Suprapubic skin (tissue), 4 donors: ENCODE data around the gene CHAT. TPM values are rescaled to one million over a fixed set of nuclear protein-coding genes. Genes with fewer than 3 reads are reported as not detected.

ENCODE experiments used
- DNase-seq, 2 donors: peaks; one replicate each; pipeline ENCODE4 v3.0.0-alpha.2; 2019; ENCODE audit warnings: low spot score in 2 of 2
- H3K27ac ChIP-seq: fragments of 200-600 bp; sonication (generic); one replicate; pipeline ENCODE4 v1.5.1; 2019
- H3K27me3 ChIP-seq: fragments of 200-600 bp; sonication (generic); one replicate; pipeline ENCODE4 v1.5.1; 2019
- H3K36me3 ChIP-seq: fragments of 200-600 bp; sonication (generic); one replicate; pipeline ENCODE4 v1.5.1; 2019
- H3K4me1 ChIP-seq: fragments of 200-600 bp; sonication (generic); one replicate; pipeline ENCODE4 v1.5.1; 2019
- H3K4me3 ChIP-seq: fragments of 200-600 bp; sonication (generic); one replicate; pipeline ENCODE4 v1.5.1; 2019; ENCODE audit warnings: mild to moderate bottlenecking
- H3K9me3 ChIP-seq: fragments of 200-600 bp; sonication (generic); one replicate; pipeline ENCODE4 v1.5.1; 2019
- CTCF ChIP-seq, 2 donors: fragments of 200-600 bp in 1 of 2; fragments of 450-650 bp in 1 of 2; sonication (generic) in 1 of 2; IDR thresholded peaks; one replicate each; pipeline ENCODE4 v1.5.1; 2016 to 2019; ENCODE audit warnings: antibody characterized with exemption in 2 of 2, mild to moderate bottlenecking in 1 of 2, moderate library complexity in 1 of 2
- EP300 ChIP-seq: sonication (generic); formaldehyde crosslinking; IDR thresholded peaks from one replicate; pipeline ENCODE4 v1.6.1; 2017; ENCODE audit warnings: antibody characterized with exemption
- POLR2A ChIP-seq, 2 donors: fragments of 450-650 bp; IDR thresholded peaks; one replicate each; pipeline ENCODE4 v1.6.1; 2017; ENCODE audit warnings: antibody characterized with exemption in 2 of 2, mild to moderate bottlenecking in 2 of 2, moderate library complexity in 2 of 2
- POLR2AphosphoS5 ChIP-seq, 3 donors: sonication (generic); formaldehyde crosslinking; IDR thresholded peaks; one replicate each; pipeline ENCODE4 v1.6.1; 2017; ENCODE audit warnings: antibody characterized with exemption in 3 of 3
- WGBS: methylation state at CpG from one replicate; pipeline ENCODE4 v1.1.5; 2018; 5-methylcytosine and 5-hydroxymethylcytosine counted together
- total RNA-seq, 4 donors: library from RNA; depleted of rRNA; stranded (reverse); fragments of >200 nt; gene quantifications; one replicate each; pipeline ENCODE4 v1.1.0, GENCODE V29; 2016

Gene CHAT
- total RNA-seq, 4 donors from 2014 or later, result not detected

- TF ChIP-seq POLR2AphosphoS5 (IDR thresholded peaks at IDR 0.05) (no peak), EP300 (no peak), POLR2A (IDR thresholded peaks at IDR 0.05) (no peak), CTCF (IDR thresholded peaks at IDR 0.05) (no peak)
- no peak overlapping the region for H3K27ac ChIP-seq
- WGBS, result 91% methylated on average over 11 of the region's 15 CpGs
- H3K4me1 ChIP-seq, result no peaks in the 10 kb centered on the region
- peaks cover 4% of the 10 kb centered on the region for H3K9me3 ChIP-seq
- no peaks in the 10 kb centered on the region for H3K36me3 ChIP-seq
- peak in 1 of 2 donors; percentile 70 for DNase-seq
- H3K27me3 ChIP-seq, result peaks cover 3% of the 10 kb centered on the region
- no peak overlapping the region for H3K4me3 ChIP-seq
Observed at GRCh38 chr10:49662169-49662830, 48.5 kb downstream of the CHAT start.

GRCh38 chr10:49663596-49663995 lies 49.8 kb downstream of the CHAT start:
- H3K27me3 ChIP-seq, result peaks cover 5% of the 10 kb centered on the region
- no peaks in the 10 kb centered on the region for H3K4me1 ChIP-seq
- no peak overlapping the region for H3K27ac ChIP-seq
- H3K4me3 ChIP-seq, result no peak overlapping the region
- peaks cover 4% of the 10 kb centered on the region for H3K9me3 ChIP-seq
- 47% methylated on average over 6 of the region's 6 CpGs for WGBS
- H3K36me3 ChIP-seq, result no peaks in the 10 kb centered on the region
- DNase-seq, result no peak
- TF ChIP-seq POLR2AphosphoS5 (IDR thresholded peaks at IDR 0.05) (no peak), EP300 (no peak), POLR2A (IDR thresholded peaks at IDR 0.05) (no peak), CTCF (IDR thresholded peaks at IDR 0.05) (no peak)

GRCh38 chr10:49664006-49664841 lies 50.4 kb downstream of the CHAT start:
- Histone ChIP-seq H3K4me3 (no peak overlapping the region), H3K36me3 (no peaks in the 10 kb centered on the region), H3K9me3 (no peaks in the 10 kb centered on the region), H3K4me1 (no peaks in the 10 kb centered on the region), H3K27ac (no peak overlapping the region), H3K27me3 (peaks cover 5% of the 10 kb centered on the region)
- peak in 1 of 2 donors; percentile 59 for DNase-seq
- WGBS, result 56% methylated on average over 7 of the region's 7 CpGs
- TF ChIP-seq POLR2A (IDR thresholded peaks at IDR 0.05) (no peak), POLR2AphosphoS5 (IDR thresholded peaks at IDR 0.05) (no peak), CTCF (IDR thresholded peaks at IDR 0.05) (no peak), EP300 (no peak)

GRCh38 chr10:49664842-49665355 lies 51.1 kb downstream of the CHAT start:
- H3K4me3 ChIP-seq, result no peak overlapping the region
- no peaks in the 10 kb centered on the region for H3K4me1 ChIP-seq
- no peaks in the 10 kb centered on the region for H3K9me3 ChIP-seq
- H3K27ac ChIP-seq, result no peak overlapping the region
- no peaks in the 10 kb centered on the region for H3K36me3 ChIP-seq
- 83% methylated on average over 4 of the region's 4 CpGs for WGBS
- no peak for TF ChIP-seq CTCF (IDR thresholded peaks at IDR 0.05)
- TF ChIP-seq EP300, result no peak
- TF ChIP-seq POLR2AphosphoS5 (IDR thresholded peaks at IDR 0.05), result no peak
- TF ChIP-seq POLR2A (IDR thresholded peaks at IDR 0.05), result no peak
- H3K27me3 ChIP-seq, result peaks cover 5% of the 10 kb centered on the region
- peak in 1 of 2 donors; percentile 49 for DNase-seq

- 42% methylated on average over 2 of the region's 2 CpGs for WGBS
- H3K27me3 ChIP-seq, result peaks cover 5% of the 10 kb centered on the region
- H3K27ac ChIP-seq, result no peak overlapping the region
- H3K4me1 ChIP-seq, result no peaks in the 10 kb centered on the region
- no peak for TF ChIP-seq CTCF (IDR thresholded peaks at IDR 0.05)
- TF ChIP-seq POLR2A (IDR thresholded peaks at IDR 0.05), result no peak
- no peak for TF ChIP-seq POLR2AphosphoS5 (IDR thresholded peaks at IDR 0.05)
- TF ChIP-seq EP300, result no peak
- H3K4me3 ChIP-seq, result no peak overlapping the region
- no peaks in the 10 kb centered on the region for H3K36me3 ChIP-seq
- H3K9me3 ChIP-seq, result no peaks in the 10 kb centered on the region
- DNase-seq, result no peak
Observed at GRCh38 chr10:49666054-49666615, 52.3 kb downstream of the CHAT start.
